OCI-M2 (cell line): ENCODE measurements around the gene UPF3A.

Experiments used
- DNase-seq: peaks from one replicate; lab custom pipeline; 2025; ENCODE audit not compliant: unreplicated experiment; lab: John Stamatoyannopoulos, UW

UPF3A gene

GRCh38 chr13:114303700-114304327, 22.4 kb downstream of the UPF3A start:
- no peak for DNase-seq

DNA sequence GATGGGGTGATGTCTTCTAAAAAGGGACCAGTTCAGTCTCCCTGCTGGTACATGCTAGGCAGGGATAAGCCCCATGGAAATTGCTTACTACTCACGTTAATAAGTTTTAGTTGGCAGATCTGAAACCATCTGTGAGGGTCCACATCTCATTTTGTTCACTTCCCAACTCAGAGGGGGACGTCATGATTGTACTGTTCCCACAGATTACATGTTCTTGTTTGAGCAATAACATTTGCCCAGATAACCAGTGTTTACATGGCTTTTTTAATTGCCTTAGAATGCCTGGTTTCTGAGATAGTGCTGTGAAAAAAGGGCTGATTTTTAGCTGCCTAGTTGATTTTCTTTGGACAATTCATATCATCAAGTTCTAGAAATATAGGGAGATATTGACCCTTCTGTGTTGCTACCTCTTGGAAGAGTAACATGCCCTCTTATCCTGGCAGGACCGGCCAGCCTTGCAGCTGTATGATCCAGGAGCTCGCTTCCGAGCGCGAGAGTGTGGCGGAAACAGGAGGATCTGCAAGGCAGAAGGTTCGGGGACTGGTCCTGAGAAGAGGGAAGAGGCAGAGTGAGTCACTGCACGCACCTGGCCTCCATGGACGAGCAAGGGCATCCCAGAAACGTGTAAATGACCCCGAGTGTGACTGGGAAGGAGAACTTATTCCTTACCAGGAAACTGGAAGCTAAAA, 23.1 kb downstream of the UPF3A start:
- no peak for DNase-seq

DNA sequence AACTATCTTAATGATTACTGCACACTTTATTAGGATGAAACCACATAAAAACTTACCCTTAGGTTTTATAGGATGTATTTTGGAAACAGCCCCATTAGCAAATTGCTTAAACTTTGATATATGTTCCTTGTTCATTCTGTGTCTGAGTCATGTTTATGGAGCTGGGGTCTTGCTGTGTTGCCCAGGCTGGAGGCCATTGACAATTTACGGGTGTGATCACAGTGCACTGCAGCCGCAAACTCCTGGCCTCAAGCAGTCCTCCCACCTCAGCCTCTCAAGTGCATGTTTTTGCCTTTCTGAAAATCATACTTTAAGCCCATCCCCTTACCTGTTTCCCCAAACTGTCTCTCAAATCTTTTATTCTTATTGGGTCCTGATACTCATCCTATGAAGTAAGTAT, 27.7 kb downstream of the UPF3A start:
- DNase-seq, result no peak

DNA sequence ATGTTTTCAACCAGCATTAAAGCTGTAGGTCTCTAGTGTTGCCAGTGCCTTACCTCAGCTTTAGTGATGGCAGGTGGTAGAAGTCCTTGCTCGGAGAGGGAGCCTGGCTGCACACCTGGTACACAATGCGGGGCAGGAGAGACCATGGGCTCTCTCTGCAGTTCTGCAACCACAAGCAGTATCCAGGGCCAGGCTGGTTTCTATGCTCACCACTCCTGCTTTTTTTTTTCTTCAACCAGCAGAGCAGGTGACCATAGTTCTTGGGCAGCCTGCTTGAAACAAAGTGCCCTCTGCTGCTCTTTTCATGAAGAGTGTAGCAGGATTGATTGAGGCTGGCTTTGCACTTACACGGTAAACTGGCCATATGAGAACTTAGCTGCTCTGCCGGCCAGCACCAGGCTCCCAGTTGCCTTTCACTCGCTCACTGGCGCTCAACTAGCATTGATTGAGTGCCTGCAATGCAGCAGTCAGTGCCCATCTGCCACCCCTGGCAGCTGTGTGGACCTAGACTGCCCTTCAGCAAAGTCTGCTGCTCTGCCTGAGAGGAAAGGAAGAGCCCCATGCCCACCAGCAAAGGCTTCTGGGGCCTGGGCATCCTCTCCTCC, 28.5 kb downstream of the UPF3A start:
- no peak for DNase-seq

- DNase-seq, result no peak
Measured at GRCh38 chr13:114310956-114311355, 29.6 kb downstream of the UPF3A start.

DNA sequence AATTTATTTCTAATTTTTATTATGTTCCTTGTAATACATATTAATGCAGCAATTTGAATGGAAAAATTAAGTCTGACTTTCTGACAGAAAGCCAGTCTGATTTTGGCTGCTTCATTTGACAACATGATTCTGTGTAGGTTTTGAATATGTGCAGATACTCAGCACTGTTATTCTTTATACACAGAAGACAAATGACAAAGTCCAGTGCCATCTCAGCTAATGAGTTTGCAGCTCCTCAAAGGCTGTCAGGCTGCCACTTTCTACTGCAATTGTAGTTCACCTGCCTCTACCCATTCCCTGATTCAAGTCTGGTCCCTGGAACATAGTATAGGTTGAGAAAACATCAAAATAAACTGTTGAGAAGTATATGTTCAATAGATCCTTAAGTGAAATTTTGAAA, 30.0 kb downstream of the UPF3A start:
- DNase-seq, result no peak

DNA sequence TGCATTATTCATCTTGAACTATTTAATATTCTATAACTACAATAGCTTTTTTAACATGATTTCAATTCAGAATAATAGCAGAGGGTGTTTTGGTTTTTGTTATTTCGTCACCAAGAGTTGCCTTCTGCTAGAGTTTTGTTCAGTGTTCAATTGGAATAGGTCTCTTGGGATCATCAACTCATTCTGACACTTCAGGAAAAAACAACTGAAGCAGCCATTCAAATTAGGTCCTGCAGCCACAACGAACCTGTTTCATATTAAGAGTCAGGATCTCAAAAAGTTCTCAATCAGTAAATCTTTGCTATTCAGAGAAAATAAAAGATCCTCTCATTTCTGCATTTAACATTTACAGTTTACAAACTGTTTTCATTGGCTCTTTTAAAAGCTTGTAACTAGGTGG, 30.5 kb downstream of the UPF3A start:
- DNase-seq, result no peak

DNA sequence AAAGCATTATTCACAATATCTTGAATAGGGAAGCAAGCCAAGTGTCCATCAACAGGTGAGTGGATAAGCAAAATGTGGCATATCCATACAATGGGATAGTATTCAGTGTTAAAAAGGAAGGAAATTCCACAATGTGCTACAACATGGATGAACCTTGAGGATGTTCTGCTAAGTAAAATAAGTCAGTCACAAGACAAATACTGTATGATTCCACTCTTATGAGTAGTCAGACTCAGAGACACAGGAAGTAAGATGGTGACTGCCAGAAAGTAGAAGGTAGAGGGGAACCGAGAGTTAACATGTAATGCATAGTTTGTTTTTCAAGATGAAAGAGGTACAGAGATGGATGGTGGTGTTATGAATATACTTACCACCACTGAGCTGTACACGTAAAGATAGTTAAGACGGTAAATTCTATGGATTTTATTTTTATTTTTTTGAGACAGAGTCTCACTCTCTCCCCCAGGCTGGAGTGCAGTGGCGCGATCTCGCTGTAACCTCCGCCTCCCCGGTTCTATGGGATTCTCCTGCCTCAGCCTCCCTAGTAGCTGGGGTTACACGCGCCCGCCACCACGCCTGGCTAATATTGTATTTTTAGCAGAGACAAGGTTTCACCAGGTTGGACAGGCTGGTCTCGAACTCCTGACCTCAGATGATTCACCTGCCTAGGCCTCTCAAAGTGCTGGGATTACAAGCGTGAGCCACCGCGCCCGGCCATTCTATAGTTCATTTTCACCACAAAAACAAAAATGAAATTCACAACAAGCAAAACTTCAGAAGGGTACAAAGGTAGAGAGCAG, 31.9 kb downstream of the UPF3A start:
- DNase-seq, result peak; percentile 5

- peak; percentile 63 for DNase-seq
Measured at GRCh38 chr13:114314074-114314912, 32.9 kb downstream of the UPF3A start, which contains the start of gene CHAMP1. CHAMP1 (plus strand) TSS chr13:114314503; CDS start chr13:114323843, 9,340 bp downstream.

- no peak for DNase-seq
Measured at GRCh38 chr13:114315074-114315785, 33.8 kb downstream of the UPF3A start.

GRCh38 chr13:114318624-114319023, 37.2 kb downstream of the UPF3A start:
- no peak for DNase-seq

- no peak for DNase-seq
Measured at GRCh38 chr13:114319441-114319913, 38.1 kb downstream of the UPF3A start.

GRCh38 chr13:114320065-114320464, 38.7 kb downstream of the UPF3A start:
- no peak for DNase-seq

GRCh38 chr13:114321256-114321655, 39.9 kb downstream of the UPF3A start:
- DNase-seq, result no peak

- no peak for DNase-seq
Measured at GRCh38 chr13:114323349-114323748, 41.9 kb downstream of the UPF3A start.

- DNase-seq, result no peak
Measured at GRCh38 chr13:114324334-114324733, 42.9 kb downstream of the UPF3A start.

GRCh38 chr13:114325729-114326128, 44.3 kb downstream of the UPF3A start:
- DNase-seq, result no peak

GRCh38 chr13:114328034-114328433, 46.6 kb downstream of the UPF3A start:
- DNase-seq, result no peak

GRCh38 chr13:114328595-114328994, 47.2 kb downstream of the UPF3A start:
- DNase-seq, result no peak

GRCh38 chr13:114330086-114330485, 48.7 kb downstream of the UPF3A start:
- no peak for DNase-seq
